Epithelial cell of proximal tubule (primary cell): Measurements from ENCODE around the gene GPR89B. TPM values are rescaled to one million over a fixed set of nuclear protein-coding genes. Genes with fewer than 3 reads are reported as not detected.

Experiments
- DNase-seq: peaks from one replicate; pipeline ENCODE4 v3.0.0-alpha.2; 2011; ENCODE audit warnings: low read depth
- H3K4me3 ChIP-seq: 2 replicates; pipeline ENCODE4 v1.5.1; 2011; ENCODE audit warnings: low read depth, mild to moderate bottlenecking, low read length
- CTCF ChIP-seq: conservative IDR thresholded peaks from 2 replicates; pipeline ENCODE4 v1.5.1; 2012; ENCODE audit warnings: low read depth, mild to moderate bottlenecking, low read length
- total RNA-seq: library from RNA; depleted of rRNA; stranded (reverse); fragments of >200 nt; gene quantifications from 2 replicates; pipeline ENCODE4 v1.2.3, GENCODE V29; 2015

Gene GPR89B
- total RNA-seq = 9.1 and 10.6 TPM in 2 replicates

DNA sequence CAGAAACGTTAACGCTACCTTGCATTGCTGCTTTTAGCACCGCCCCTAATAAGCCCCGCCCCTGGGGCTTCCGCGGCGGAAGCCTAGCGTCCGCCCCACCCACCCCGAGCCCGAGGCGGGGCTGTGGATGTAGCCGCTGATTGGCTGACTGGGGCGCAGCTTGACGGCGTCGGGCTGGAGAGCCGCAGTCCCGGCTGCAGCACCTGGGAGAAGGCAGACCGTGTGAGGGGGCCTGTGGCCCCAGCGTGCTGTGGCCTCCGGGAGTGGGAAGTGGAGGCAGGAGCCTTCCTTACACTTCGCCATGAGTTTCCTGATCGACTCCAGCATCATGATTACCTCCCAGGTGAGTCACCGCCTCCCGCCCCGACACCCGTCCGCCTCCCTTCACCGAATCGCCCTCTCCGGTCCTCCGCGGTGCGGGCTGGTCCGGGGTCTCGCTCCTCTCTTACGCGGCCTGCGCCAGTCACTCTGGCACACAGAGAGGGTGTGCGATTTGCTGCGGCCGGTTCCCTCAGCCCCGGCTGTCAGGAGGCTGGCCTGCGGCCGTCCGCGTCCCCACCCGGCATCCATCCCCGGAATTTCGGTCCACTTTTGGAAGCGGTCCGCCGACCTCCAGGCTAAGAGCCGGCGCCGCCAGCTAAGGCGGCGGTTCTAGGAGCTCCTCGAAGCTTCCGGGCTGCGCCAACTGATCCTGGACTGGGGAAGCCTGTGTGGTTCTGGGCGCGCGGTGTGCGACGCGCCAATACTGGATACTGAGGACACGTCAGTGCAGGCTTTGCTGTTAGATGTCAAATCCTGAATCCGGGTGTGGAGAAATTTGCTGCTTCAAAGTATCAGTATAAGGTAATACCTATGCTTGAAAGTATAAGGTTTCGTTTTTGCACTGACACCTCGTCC lies at the start of gene GPR89B:
Gene GPR89B (plus strand): TSS at position 185 of the 897 bp plus-strand sequence. CDS start 117 bp downstream, at position 302.
- H3K4me3 ChIP-seq = peak within 1 kb of the TSS; percentile 77
- peak; percentile 12 for DNase-seq

- DNase-seq = no peak
- TF ChIP-seq CTCF = no peak
- H3K4me3 ChIP-seq = no peak overlapping the region
Observed at GRCh38 chr1:147879911-147880310, 48.3 kb upstream of the GPR89B start.

DNA sequence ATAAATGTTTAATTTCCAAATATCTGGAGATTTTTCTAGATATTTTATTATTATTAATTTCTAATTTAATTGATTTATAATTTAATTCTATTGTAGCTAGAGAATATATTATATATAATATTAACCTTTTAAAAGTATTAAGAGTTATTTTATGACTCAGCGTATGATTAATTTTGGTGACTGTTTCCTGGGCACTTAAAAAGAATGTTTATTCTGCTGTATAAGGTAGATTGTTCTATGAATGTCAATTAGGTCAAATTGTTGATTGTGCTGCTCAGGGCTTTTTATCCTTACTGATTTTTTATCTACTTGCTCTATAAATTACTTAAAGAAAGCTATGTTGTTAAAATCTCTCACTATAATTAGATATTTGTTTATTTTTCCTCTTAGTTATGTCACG lies 45.7 kb upstream of the GPR89B start:
- DNase-seq = no peak
- no peak for TF ChIP-seq CTCF
- H3K4me3 ChIP-seq = no peak overlapping the region

DNA sequence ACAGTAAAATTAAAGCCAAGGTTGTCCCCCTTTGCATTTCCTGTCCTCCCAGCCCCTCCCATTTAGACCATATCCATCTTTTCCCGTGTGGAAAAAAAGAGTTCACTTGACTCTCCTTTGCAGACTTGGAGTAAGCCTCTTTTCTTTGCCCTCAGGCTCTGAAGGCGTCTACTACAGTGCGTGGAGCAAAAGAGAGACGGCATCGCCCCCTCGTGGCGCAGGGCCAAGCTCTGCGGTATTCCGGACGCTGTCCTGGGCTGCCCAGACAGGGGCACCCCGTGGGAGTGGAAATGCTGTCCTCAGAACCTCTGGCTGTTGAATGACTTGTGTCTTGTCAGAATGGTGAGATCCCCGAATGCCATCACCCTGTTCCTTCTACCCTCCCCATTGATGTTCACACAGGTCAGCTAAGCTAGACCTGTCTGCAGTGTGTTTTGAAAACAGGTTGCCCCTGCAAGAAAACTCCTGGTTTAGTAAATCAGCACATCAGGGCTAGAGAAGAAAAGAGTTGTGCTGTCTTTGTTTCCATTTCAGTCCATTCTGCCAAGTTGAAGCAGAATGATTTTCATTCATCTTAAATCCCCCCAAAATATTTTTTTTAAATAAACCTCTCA lies 37.9 kb upstream of the GPR89B start:
- peak; percentile 87 for TF ChIP-seq CTCF
- peak; percentile 16 for DNase-seq
- H3K4me3 ChIP-seq = no peak overlapping the region

- DNase-seq = no peak
- no peak for TF ChIP-seq CTCF
- no peak overlapping the region for H3K4me3 ChIP-seq
Observed at GRCh38 chr1:147891088-147891487, 37.1 kb upstream of the GPR89B start.

DNA sequence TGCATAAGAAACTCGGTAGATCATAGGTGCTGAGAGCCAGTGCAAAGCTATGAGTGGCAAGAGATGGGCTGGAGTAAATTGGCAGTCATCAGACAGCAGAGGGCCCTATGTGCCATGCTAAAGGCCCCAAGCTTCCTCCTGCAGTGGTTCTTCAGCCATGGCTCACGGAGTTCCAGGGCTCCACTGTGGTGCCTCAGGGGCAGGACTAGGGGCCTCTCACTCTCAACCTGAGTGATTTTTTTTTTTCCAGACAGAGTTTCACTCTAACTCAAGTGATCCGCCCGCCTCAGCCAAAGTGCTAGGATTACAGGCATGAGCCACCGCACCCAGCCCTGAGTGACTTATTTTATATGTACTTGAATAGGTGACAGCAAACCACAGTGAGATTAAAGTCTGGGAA lies 36.0 kb upstream of the GPR89B start:
- DNase-seq = no peak
- no peak overlapping the region for H3K4me3 ChIP-seq
- peak; percentile 35 for TF ChIP-seq CTCF

- no peak overlapping the region for H3K4me3 ChIP-seq
- DNase-seq = peak; percentile 16
- TF ChIP-seq CTCF = peak; percentile 99
Observed at GRCh38 chr1:147892731-147893214, 35.4 kb upstream of the GPR89B start.
